GM03348 (cell line): ENCODE measurements around the gene SH3BGR.

Experiments used
- DNase-seq: peaks from one replicate; pipeline ENCODE4 v3.0.0; 2012; ENCODE audit warnings: low spot score

The SH3BGR gene

DNA sequence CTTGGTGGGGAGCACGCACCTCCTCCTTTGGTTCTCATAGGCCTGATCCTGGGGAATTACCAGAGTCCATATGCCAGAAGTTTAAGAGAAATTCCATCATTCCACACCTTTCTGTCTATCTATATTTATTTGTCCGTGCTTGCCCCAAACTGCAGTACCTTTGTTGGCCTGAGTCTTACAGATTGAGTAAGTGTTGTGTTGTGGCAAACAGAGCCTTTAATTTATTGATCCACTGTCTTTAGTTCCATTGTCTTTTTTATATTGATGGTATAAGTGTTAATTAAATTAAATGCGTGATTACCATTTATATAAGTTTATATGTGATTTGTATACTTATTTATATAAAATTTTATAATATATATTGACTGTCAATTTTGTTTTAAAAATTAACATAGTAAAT, 4.9 kb downstream of the SH3BGR start:
- no peak for DNase-seq

DNA sequence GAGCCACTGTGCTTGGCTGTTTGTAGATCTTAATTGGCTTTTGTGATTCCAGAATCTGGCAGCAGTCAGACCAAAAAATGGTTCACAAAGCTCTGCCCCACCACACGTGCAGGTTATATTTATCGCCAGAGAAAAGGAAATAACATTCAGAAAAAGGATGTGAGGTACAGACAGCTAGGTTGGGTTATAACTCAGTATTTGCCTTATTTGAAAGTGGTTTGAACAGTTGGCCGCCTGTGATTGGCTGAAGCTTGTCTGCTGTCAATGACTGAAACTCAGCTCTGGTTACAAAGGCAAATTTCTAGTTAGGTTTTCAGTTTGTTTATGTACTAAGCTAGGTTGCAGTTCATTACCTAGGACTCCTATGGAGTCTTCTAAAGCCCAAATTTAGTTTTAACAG, 9.6 kb downstream of the SH3BGR start:
- DNase-seq: no peak

DNA sequence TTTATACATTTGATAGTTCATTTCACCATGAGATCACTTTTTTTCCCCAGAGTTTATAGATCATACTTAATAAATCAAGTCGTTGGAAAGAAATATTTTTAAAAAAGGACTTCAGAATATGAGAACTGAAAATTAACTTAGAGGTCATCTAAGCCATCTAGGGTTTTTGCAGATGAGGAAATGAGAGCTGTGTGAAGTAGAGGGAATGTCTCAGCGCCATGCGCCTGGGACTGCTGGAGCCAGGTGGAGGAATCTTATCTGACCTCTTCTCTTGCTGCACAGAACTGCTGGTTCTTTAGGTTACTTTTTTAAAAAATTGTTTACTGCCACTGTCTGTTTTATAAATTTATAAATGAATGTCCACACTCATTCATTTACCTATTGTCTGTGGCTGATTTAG, 11.5 kb downstream of the SH3BGR start:
- DNase-seq: no peak

DNA sequence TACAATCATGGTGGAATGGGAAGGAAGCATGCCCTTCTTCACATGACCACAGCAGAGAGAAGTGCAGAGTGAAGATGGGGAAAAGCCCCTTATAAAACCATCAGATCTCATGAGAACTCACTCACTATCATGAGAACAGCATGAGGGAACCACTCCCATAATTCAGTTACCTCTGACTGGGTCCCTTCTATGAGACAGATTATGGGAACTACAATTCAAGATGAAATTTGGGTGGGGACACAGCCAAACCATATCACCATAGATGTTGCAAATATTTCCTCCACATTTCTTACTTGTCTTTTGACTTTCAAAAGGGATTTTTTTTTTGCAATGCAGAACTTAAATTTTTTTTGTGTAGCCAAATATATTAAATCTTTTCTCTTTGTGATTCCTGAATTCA, 14.8 kb downstream of the SH3BGR start:
- DNase-seq: no peak

DNA sequence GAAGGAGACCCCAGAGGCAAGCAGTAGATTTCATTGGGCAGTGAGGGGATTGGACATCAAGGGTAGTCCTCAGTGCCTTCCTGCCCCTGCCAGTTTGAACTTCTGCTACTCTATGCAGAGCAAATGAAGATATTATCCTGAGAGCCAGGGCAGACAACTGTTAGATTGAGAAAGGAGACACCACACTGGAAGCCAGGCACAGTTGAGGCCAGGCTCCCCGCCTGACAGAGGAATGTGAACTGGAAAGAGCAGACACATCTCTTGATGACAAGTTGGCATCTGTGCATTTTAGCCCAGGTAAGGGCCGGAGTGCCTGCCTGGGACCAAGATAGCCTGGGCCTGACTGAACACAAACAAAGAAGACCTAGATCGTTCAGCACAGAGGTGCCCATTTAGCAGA, 16.0 kb downstream of the SH3BGR start:
- DNase-seq: no peak

DNA sequence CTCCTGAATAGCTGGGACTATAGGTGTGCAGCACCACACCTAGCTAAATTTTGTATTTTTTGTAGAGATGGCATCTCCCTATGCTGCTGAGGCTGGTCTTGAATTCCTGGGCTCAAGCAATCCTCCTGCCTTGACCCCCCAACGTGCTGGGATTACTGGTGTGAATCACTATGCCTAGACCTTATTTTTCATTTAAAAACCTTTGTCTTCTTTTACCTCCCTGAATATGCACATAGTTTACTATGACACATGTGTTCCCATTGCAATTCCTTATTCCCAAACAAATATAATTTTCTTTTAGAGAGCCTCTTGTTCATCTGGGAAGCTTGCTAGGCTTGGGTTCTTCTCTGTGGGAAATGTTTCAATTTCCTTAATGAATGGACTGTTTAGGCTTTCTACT, 16.8 kb downstream of the SH3BGR start:
- DNase-seq: no peak

DNA sequence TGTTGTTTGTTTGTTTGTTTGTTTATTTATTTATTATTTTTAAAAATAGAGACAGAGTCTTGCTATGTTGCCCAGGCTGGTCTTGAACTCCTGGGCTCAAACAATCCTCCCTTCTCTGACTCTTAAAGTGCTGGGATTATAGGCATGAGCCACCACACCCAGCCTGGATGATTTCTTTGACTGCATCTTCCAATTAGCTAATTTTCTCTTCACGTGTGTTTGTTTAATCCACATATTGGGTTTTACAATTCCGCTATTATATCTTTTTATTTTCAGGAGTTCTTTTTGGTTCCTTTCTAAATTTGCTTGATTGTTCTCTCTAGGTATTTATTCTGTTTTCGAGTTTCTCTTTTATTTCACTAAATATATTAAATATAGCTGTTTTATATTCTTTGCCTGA, 19.8 kb downstream of the SH3BGR start:
- no peak for DNase-seq

DNA sequence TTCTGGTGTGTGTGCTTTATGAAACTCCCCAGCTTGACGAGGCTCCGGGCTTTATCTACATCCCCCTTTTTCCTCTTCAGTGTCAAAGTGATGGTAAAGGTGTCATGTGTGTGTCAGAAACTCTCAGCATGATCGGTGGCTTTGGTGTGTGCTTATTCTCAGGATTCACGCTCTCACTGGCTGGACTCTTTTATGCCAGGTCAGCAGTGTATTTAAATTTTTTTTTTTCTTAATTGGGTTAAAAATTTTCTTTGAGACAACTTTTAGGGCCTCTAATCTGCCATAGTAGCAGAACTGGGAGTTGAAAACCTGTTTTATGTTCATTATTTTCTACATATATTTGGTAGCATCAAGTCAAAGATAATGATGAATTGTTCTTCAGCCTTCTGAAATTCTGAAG, 21.0 kb downstream of the SH3BGR start:
- no peak for DNase-seq

DNA sequence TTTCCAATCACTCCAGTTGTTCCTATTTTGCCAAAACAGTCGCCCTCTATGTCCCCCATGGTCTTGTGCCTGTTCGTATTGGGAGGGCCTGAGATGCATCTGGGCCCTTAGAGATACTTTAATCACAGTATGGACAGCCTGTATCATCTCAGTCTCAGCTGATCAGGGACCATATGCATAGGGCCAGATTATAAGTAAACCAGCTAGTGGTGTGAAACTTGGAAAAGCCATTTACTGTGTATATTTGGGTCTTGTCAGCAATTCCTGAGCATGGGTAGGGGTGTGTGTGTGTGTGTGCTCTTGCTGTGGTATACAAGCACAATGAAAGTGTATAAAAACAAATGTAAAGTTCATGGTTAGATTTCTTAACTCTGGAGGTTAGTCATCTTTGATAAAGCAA, 22.8 kb downstream of the SH3BGR start:
- no peak for DNase-seq

DNA sequence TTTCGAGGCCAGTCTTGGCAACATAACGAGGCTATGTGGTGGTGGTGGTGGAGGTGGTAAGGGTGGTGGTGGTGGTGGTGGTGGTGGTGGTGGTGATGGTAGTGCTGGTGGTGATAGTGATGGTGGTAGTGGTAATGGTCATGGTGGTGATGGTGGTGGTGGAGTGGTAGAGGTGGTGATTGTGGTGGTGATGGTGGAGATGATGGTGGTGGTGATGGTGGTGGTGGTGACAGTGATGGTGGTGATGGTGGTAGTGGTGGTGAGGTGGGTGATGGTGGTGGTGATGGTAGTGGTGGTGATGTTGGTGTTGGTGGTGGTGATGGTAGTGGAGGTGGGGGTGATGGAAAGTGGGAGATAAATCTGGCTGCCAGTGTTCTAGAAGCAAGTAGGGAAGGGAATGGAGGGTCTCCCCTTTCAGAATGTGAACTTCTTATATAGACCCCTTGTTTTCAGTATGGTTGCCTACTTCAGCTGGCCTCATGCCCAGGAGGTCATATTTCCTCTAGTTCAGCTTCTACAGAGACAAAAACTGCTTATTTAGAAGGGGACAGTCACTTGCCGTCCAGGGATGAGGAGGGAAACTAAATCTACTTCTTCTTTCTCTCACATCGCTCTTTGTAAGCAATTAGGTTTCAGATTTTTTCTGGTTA, 27.5 kb downstream of the SH3BGR start:
- DNase-seq: no peak

DNA sequence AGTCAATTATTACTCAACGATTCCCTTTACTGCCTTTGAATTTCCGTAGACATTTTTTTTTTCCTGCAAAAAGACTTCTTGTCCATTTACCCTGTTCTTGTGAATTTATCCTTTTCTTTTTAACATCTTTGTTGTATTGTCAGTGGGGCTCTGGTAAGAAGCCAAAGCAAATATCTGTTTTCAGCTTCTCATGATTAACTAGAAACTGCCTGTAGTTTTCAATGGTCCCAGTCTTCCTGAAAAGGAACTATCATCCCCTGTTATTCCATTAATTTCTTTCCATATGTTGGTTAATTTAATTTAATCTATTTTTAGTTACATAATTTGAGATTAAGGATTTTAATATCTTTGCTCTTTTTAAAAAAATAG, 28.0 kb downstream of the SH3BGR start:
- no peak for DNase-seq

DNA sequence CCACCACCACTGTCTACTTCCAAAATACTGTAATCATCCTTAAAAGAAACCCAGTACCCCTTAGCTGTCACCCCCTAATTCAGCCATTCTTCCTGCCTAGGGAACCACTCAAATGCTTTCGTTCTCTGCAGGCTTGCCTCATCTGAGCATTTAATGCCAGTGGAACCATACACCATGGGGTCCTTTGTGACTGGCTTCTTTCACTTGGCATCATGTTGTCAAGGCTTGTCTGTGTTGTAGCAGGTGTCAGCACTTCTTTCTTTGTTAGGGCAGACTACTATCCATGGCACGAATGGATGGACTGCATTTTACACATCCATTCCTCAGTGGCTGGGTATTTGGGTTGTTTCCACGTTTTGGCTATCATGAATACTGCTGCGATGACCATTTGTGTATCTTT, 28.5 kb downstream of the SH3BGR start:
- DNase-seq: no peak

DNA sequence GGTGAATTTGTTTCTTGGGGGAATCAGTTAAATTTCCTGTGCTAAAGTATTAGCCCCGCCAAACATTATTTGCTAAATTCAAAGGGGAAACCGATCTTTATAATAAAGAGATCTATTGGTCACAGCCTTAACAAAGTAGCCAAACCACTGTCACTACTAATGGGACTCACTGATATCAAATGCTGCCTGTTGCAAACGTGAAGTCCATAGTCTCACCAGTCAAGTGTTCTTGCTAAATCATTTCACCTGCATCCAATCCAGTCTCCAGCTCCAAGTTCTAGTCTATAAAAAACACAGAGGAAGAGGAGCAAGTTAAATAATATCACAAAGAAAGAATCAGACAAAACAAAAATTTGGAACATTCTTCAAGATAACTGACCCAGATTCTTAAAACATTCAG, 30.1 kb downstream of the SH3BGR start:
- no peak for DNase-seq

DNA sequence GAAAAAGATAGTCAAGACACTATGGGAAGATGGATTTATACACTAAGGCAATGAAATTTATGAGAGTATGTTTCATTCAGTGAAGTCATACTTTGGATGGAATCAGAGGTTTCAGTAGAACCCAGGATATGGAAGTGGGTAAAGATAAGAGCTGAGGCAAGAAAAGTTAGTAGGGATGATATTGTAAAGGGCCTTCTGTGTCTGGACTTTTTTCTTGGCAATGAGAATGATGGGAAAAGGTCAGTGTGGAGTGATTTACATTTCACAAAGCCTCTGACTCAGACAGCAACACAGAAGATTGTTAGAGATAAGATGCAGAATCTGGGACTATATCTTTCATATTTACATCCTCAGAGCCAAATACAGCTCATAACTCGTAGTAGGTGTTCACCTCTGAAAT, 32.1 kb downstream of the SH3BGR start:
- no peak for DNase-seq

DNA sequence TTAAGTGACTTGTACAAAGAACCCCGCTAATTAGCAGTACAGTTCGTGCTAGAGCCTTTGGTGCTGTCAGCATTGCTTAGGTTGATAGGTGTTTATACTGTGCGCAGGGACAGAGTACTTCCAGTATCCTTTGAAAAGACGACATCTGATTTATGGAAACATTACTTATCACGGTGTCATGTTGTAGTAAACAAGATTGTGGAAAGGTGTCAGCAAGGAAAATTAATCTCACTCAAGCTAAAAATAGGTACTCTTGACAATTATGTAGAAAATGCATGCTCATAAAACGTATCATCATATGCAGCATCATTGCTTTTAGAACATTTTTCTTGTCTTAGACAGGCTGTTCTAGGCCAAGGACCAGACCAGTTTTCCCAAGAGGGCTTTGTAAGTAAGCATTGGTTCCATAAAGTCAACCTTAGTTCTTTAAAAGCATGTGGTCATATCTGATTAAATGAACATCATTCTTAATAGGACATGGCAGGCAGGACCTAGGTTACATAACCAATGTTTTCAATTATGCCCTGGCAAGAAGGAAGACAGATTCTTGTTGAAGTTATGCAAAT, 33.0 kb downstream of the SH3BGR start:
- DNase-seq: no peak

DNA sequence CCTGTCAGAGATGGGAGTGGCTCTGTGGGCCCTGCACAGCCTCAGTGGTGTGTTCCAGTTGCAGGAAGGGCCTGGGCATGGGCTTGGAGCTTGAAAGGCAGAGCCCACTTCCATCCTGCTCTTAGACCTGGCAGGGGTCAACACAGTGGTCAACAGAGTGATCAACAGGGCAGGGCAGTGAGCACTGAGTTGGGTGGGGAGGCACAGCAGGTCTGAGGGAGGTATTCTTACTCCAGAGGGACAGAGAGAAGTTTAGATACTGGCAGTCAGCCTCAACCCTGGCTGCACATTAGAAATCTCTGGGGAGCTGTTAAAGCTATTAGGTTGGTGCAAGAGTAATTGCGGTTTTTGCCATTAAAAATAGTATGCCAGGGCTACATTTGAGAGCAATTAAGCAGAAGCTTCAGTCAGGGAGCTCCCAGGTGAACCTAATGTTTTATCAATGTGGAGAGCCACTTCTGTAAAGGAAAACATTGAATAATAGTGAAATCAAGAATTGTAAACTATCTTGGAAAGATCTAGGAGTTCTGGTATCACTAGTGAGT, 37.7 kb downstream of the SH3BGR start:
- DNase-seq: no peak

DNA sequence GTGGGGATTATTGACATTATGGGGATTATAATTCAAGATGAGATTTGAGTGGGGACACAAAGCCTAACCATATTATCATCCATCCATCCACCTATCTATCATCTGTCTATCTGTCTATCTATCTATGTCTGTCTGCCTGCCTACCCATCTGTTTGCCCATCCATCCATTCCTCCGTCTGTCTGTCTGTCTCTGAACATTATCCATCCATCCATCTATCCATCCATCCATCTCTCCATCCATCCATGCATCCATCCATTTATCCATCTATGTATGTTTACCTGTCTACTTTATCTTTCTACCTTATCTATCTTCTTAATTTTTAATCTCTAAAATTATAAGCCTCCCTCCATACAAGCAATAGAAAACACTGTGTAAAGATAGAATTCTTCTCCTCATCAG, 47.4 kb downstream of the SH3BGR start:
- no peak for DNase-seq

DNA sequence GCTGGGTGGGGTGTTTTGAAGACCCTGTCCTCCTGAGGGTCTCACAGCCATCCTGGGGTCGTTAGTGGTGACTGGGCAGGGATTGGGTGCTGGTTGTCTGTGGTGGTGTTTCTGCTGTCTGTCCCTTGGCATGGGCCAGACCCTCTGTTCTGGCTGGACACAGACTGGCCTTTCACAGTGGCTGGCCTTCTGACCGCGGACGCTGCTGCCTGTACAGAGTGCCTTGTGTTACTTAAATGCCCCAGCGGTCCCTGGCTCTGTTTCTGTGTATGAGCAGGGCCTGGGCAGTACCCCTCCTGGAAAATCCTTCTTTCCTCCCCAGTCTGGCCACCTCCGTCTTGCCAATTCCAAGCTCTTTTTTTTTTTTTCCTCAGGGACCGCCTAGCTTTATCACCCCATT, 50.9 kb downstream of the SH3BGR start:
- no peak for DNase-seq

DNA sequence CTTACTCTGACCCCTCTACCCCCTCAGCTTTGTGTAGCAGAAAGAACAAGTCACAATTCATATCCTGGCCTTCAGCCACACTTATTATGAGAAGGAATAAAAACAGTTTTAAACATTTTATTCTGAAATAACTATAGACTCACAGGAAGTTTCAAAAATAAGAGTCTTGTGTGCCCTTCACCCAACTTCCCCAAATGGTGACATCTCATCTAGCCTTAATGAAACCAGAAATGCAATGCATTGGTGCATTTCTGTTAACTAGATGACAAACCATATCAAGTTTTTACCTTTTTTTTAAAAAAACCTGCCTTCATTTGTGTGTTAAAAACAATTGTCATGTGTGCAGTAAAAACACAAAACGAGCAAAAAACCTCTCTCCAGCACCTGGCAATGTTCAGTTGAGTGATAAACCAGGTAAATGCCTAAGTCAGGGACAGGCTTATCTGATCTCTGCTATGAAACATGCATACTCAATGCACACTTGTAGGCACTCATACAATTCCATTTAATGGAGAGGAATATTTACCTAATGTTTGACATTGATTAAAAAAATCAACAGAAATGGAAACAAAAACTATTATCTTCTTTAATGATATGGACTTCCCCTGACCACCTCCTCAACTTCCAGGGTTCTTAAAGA, 51.5 kb downstream of the SH3BGR start:
- DNase-seq: no peak

DNA sequence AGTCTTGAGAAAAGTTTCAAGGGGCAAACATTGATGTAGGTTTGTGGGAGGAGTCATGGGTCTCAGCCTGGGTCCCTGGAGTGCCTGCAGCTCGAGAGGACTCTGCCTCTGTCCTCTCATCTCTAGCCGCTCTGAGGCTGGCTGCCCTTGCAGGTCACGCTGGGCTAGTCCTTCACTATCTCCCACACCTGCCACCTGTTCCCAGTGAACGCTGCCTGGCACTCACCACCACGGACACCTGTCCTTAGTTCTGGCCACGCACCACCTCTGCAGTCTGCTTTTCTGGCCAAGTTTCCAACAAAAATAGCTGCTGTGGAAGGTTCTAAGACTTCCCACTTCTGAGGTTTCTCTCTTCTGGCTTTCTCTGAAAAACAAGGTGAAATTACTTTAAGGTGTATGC, 52.5 kb downstream of the SH3BGR start:
- no peak for DNase-seq

DNA sequence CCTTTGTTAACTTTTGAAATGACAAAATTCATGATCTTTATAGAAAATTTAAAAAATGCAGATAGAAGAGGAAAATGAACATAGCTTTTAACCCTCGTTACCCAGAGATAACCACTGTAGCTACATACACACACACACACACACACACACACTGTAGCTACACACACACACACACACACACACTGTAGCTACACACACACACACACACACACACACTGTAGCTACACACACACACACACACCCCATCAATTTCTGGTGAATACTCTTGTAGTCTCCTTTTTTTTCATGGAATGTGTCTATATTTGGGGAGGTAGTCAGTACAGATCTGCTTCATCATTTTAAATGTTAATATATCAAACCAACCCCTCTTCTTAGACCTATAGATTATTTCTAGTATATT, 58.5 kb downstream of the SH3BGR start:
- DNase-seq: no peak

DNA sequence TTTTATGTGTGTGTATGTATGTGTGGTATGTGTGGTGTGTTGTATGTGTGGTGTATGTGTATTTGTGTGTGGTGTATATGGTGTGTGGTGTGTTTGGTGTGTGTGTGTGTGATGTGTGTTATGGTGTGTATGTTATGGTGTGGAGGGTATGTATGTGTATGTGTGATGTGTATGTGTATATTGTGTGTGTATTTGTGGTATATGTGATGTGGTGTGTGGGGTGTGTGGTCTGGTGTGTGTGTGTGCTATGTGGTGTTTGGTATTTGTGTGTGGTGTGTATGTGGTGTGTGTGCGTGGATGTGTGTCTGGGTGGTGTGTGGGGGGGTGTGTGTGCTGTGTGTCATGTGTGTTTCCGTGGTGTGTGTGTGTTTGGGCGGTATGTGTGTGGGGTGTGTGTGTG, 59.3 kb downstream of the SH3BGR start:
- no peak for DNase-seq

DNA sequence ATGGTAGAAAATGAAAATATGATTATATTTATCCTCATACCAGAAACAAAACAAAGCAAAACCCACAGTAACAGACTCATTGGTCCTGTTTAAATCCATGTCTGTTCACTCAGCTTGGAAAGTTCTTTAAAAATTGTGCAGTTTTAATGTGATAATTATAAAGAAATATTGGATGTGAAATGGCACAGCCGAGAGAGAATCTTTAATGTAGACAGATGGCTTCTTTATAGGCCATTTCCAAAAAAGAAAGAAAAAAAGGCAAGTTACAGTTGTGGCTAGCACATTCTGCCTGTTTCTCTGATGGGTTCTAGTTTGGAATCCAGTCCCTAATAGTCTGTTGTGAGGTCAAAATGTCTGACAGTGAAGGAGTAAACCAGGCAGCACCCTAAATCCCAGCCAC, 62.0 kb downstream of the SH3BGR start:
- DNase-seq: no peak
